ENCODE results near the gene TRIB2.
"Not testable (repeated sequence)": the region's sequence is repeated elsewhere in the genome, so short reads cannot be mapped to it uniquely, and the experiment has no call there.

Gene TRIB2

DNA sequence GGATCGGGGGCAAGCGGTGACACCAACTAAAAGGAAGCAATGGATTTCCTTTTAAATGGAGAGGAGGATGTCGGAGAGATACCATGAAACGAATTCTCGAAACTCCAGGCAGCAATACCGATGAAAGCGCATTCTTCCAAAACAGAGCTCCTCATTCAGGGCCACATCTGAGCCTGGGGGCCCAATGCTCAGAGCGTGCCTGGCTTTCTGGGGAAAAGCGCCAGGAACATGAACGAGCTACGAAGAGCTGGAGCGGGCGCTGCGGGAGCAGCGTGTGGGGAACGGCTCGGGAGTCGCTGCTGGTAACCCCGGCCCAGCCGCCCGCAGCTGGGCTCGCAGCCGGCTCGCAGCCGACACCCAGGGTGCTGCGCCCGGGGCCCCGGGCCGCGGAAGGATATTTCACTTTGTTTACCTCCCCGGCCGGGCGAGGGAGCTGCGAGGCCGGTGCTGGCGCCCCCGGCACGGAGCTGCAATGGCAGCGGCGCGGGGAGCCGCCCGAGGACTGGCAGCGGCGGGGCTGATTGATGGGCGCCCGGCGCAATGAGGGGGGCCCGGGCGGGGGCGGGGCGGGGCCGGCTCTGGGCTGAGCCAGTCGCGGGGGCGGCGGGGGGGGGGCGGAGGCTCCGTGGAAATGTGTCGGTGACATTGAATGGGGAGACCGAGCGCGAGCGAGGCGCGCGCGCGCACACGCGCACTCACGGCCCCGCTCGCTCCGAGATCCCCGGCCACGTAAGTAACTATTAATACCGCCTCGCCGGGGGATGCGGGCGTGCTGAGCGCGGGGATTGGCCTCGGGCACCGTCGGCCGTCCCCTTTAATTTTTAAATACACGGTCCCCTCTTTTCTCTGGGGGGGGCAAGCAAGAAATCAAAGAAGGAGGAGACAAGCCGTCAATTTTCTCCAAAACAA lies at the start of gene TRIB2:
Gene TRIB2 (plus strand): TSS at position 655 of the 909 bp plus-strand sequence. CDS start 1,372 bp downstream, outside the sequence.
- peak; percentile 91 for DNase-seq

DNA sequence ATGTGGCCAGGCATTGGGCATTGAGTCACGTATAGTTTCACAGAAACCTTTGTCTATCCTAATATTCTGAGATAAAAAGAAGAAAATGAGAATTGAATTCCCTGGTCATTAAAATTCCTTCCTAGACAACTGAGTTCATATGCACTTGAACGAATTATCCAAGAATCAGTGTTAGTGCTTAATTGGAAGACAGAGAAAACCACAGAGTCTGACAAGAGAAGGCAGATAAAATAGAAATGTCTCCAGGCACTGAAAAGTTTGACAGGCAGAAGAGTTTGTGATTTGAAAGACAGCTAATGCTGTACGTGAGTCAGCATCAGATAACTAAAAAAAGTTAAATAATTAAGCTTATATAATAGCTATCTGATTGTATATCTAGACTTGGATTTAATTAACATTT lies 47.7 kb upstream of the TRIB2 start:
- no peak for DNase-seq

DNA sequence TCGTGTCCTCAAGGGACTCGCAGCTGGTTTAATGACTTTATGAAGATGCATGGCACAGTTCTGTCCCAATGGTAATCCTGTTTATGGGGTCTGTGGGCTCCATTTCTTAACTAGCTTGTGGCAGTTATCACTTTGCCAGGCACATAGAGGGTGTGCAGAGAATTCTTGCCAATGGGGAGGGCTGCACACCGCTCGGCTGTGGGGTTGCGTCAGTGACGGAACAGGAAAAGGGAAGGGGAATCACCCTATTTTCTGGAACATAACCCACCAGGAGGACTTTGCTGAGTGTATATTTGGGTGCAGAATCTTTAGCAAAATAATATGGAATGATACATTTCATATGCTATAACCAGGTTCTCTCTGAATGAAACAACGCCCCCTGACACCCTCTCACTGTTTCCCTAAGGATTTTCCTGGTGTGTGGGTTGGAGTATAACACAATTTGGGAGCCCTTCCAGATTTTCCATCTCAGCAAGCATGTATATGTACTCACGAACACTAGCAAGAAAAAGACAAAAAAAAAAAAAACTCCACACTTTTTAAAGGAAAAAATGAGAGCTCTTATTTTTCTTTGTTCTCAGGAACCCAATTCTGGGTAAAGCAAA lies 43.9 kb upstream of the TRIB2 start:
- no peak for DNase-seq

DNA sequence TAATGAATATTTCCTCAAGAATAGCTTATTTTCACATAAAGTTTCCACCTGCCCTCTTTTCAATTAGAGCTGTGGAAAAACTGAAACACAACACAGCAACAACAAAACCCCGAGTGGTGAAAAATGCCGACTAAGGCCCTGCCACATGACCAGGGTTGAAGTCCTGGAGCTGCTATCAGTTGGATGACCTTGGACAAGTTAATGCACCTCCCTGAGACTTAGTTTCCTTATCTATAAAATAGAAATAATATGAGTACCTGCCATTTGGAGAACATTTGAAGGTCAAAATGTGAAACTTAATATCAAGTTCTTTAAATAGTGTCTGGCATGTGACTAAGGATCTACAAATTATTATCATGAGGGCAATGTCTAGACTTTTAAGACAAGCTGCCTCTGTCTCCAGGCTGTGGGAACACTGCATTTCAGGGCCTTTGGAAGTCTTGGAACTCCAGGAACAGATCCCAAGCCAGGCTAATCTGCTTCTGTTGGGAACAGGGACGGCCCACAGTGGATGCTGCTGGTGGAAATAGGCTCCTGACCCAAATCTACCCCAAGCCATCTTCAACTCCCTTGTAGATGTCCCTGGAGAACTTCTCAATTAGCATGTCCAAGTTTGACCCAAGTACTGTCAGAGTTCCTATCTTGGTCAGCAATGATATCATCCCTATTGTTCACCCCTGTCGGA lies 42.0 kb upstream of the TRIB2 start:
- DNase-seq: no peak

DNA sequence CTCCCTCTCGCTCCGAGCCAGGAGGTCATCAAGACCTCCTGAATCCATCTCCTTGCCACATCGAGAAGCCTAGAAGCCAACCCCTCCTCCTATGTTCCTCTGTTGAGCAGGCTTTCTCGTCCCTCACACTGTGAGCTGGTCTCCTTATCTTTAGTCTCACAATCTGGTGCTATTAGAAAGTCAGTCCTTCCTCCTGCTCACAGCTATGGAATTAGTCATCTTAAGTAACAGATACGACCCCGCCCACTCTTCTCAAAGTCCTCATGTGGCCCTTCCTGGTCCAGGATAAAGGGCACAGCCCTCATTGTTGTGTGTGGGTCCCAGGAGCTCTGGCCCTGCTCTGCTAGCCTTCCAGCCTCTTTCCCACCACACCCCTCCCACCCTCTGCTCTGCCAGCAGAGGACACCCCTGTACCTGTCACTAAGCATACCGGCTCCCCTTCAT lies 41.4 kb upstream of the TRIB2 start:
- peak; percentile 87 for DNase-seq

DNA sequence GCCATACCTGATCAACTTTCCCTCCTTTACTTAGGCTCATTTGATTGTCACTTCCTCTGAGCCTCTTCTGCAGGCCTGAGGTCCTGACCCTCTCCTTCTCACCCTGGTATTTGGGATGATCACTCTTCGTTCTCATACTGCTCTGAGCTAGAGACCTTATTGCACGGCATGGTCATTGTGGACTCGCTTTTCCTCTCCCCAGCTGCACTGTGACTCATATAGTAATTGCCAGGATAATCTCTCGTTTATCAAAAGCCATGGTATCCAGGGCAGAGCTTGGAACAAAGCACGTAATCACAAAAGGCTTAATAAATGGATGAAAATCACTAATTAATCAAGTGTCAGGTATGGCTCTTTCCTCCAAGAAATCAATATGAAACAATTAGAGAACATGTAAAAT lies 40.9 kb upstream of the TRIB2 start:
- no peak for DNase-seq

DNA sequence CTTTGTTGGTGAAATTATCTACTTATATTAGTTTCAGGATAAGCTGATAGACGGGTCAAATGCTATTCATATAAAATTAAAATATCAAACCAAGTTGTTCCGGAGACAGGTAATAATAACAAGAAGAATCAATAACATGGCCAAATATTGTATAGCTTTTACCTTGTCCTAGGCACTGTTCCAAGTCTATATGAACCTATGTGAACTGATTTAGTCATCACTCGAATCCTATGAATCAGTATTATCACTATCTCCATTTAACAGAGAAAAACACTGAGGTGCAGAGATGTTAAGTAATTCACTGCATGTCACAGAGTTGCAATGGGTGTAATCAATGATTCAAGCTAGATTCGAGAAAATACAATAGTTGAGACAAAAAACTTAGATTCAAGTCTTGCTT lies 40.0 kb upstream of the TRIB2 start:
- DNase-seq: no peak

DNA sequence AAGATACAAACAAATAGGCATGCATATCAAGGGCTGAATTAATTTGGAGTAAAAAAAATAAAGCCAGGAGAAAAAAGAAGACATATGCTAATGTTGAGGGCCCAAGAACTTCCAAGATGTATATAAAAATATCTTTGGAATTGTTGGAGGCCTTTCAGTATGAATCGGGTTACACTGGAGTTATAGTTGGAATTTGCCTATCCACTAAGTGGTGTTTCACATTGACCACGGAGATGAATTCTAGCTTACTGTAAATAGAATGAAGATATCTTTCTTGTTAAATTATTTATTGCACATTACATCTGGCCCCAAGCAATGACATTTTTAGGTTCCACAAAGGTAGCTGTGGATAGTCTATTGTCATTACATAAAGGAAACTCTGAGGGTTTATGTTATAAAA lies 38.5 kb upstream of the TRIB2 start:
- DNase-seq: no peak

DNA sequence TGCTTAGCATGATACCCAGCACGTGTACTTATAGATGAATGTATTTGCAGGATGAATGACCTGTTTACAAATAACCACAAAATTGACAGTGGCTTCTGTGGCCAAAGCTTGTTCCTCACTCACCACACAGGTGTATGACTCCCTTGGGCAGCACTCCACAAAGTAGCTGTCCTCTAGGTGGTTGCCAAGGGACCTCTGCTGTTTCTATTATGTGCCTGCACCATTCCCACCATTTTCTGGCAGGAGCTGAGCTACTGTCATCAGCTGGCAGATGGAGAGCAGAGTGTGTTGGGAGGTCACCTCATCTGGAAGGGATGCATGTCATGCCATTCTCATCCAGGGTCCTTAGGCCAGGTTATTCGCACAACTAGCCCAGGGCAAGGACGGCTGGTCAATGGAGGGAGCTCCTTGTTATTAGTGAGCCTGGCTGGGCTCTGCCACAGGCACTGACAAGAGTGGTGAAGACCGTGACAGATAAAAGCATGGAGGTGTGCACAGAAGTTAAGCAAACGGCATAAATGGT lies 37.1 kb upstream of the TRIB2 start:
- no peak for DNase-seq

DNA sequence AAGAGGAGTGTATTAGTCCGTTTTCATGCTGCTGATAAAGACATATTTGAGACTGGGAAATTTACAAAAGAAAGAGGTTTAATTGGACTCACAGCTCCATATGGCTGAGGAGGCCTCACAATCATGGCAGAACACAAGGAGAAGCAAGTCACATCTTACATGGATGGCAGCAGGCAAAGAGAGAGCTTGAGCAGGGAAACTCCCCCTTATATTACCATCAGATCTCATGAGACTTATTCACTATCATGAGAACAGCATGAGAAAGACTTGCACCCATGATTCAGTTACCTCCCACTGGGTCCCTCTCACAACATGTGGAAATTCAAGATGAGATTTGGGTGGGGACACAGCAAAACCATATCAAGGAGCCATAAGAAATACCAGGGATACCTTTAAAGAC lies 36.6 kb upstream of the TRIB2 start:
- not testable (repeated sequence) for DNase-seq

DNA sequence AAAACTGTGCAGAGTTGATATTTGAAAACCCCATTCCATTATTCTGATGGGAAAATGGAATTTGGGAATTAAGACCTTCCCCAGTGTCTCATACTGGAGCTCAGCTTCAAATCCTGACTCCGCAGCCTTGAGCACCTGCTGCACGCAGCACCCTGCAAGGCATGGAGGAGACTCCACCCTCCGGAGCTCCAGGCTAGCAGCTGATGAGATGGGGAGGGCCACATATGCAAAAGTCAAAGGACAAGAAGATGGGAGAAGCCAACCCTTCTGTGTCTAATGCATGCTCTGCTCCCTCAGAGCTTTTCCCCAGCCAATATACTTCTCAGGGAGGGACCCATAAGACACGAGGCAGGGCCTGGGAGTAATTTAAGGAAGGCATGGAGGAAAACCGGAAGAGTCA lies 34.7 kb upstream of the TRIB2 start:
- no peak for DNase-seq

DNA sequence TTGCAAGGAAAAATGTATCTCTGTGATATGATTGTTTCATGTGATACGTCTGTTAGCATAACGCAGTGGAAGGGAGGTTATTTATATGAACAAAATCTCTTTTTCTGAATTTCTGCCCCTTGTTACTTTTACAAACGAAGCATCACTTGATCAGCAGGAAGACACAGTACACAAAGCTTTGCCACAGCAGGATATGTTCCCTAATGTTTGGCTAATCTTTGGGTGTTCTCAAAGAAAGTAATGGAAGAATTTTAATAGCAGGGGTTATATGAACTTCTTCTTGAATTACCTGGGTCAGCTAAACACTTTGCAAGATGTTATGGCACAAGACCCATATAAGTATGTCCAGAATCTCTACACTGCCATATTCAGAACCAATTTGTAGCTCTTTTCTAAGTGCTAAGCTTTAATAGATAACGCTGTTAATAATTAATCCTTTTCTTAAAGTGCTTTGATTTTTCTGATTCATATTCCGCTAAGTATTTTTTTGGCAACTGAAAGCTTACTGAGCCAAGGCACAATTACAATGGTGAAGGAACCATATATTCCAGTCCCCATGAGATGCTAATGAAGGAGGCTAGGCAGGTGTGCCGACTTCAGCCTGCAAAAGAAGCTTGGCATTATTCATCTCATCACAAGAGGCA lies 33.2 kb upstream of the TRIB2 start:
- no peak for DNase-seq

DNA sequence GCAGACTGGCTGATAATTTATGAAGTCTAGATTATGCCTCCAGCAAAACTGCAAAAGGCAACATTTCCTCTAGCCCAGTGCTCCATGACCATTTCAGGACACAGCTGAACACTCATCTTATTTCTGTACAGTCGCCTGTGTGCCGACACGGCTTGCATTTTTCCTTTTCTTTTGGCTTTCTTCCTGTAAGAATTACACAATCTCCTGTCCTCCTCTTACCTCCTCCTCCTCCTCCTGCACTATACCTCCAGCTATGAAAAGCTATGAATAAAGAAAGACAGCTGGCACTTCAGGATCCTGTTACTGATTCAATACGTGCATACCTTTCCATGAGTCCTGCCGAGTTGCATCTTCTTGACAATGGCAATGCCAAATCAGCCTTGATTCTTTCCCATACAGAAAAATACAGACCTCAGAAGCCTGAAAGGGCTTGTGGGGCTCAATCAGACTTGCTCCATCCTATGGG lies 32.2 kb upstream of the TRIB2 start:
- no peak for DNase-seq

DNA sequence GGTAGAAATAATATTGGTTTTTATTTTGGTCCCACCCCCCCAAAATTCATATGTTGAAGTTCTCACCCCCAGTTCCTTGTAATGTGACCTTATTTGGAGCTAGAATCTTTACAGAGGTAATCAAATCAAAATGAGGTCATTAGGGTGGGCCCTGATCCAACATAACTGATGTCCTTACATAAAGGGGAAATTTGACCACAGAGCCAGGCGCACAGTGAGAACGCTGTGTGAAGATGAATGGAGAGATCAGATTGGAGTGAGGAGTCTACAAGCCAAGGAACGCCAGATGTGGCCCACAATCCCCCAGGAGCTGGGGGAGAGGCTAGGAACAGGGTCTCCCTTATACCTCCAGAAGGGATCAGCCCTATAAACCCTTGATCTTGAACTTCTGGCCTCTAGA lies 31.6 kb upstream of the TRIB2 start:
- no peak for DNase-seq

DNA sequence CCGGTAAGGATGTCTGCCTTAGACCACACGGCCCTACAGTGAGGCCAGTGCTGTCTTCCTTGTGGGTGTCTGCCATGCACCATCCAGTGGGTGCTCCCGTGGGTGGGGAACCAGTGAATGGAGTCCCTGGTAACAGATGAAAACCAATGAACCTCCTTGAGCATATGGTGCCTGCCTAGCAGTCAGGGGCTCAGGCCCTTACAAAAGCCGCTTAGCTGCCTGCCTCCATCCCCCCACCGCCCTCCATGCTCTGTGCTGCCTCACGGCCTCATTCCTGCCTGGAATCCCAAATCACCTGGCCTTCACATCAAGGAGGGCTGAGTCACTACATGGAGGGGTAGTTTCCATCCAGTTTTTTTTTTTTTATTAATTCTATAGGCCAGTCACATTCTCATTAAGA lies 30.8 kb upstream of the TRIB2 start:
- no peak for DNase-seq

DNA sequence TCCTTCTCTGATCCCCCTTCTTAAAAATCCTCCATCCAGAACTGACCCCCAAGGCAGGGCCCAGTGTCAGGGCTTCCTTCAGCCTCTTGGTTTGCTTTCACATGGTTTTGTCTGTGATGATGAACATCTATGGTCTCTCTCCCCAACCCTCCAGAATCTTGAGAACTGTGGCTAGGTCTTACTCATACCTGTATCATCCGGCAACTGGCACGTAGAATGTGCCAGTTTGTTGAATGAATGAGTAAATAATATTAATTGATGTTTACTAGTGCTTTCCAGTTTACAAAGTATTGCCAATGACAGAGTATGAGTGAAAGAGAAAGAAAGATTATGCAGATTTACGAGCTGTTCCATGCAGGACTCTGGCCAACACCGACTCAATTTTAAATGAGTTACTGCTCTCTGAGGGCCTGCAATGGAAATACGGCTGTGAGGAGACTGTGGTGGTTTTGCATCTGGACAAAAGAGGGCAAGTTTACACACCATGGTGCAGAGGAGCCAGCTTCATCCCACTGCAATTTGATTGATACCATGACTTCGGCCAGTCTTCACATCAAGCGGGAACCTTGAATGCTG lies 29.9 kb upstream of the TRIB2 start:
- DNase-seq: no peak

DNA sequence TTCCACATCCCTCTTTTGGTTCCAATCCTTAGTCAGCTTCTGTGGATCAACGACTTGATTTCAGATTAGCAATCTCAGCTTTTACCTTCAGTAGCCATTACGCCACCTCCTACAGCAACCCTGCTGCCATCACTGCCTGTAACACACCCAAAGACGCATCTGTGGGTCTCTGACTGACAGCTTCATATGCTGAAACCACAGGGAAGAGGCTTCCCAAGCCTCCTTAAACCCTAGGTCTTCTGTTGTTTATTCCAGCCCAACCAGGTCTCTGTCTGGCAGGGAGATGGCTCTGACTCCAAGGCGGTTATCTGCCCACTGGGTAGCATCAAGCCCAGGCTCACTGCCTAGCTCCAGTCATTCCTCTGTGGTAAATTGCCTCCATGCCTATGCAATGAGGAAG lies 28.6 kb upstream of the TRIB2 start:
- DNase-seq: no peak

DNA sequence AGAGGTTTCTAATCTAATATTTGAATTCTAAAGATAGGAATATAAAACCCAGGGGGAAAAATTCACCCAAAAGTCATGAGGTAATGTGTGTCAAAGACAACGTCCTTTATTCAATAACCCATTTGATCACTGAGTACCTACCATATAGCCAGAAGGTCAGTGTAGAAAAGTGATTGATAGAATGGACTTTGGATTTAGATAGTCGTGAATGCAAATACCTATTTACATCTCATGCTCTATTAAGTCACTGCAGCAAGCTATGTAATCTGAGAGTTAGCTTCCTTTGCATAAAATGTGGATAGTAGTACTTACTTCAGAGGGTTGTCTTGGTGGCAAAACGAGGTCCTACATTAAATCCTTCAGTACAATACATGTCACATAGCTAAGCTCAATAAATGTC lies 27.8 kb upstream of the TRIB2 start:
- no peak for DNase-seq

DNA sequence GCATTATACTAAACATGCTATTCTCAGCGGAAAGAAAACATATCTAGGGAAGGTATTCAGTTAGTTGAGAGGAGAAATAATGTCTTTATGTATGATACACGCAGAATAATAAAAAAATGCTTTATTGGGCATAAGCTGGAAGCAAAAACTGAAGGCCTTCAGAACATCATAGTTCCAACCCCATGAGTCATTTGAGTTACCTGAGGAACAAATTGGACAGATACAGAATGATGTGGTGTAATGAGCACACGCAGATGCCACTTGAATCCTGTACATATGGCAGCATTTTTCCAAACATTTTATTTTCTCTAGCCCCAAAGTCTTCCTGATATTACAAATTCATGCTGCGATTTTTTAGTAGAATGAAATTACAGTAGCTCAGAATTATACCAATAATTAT lies 23.2 kb upstream of the TRIB2 start:
- no peak for DNase-seq

DNA sequence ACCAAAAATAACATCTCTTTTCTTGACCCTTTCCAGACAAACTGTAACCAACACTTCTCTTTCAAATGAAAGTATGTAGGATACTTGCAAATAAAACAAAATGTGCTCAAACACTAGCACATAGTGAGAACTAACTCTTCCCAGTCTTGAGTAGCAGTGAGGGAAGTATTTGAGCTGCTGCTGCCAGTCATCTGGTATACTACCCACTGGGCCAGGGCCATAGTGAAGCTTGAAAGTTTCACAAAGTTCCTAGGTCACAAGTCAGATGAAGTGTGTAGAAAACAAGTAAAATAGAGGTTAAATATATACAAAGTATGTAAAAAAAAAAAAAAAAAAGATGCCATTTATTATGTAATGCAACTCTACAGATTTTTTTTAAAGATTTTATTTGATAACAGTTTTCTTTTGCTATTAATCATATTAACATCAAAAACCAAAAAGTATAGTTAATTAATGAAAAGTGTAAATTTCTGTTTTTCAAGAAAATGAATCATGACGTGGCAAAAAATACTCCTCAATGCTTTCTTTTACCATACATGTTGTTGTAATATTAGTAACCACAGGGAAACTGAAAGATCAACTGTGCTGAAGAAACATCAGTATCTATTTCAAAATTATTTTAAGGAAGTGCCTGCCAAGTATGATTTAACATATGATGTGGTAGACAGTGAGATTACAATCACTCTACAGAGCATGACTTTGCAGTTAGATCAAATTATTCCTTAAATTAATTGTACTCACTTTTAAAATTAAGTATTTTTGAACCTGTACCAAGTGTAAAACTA lies 21.6 kb upstream of the TRIB2 start:
- DNase-seq: peak; percentile 71

DNA sequence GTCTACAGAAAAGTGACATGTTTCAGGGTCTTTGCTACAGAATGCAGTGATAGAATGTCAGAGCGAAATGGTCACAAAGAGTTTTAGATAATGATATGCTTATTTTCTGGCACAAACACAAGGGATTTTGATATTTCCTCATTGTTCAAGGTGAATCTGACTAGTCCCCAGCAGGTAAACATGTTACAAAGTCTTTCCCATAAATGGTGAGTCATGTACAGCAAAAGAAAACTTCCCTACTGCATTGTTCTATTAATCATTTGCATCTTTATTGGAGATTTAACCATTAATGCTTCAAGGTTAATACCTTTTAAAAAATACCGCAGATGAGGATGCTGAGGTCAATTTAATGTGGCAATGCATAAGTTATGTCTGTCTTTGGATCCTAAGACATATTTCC lies 19.1 kb upstream of the TRIB2 start:
- DNase-seq: no peak

DNA sequence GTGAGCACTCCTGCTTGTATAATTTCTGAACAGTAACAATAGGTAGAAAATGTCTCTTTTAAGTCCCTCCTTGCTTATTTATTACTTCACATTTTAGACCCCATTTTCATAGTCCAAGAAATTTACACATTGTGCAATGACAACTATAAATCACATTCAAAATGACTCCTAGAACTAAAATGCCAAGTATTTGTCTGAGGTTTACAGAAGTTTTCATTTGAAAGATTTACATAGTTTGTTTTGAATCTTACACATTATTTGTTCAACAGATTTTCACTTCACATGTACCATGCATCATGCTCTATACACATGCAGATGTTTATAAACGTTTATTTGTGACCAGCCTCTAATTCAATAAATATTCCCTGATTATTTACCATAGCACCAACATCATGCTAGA lies 15.7 kb upstream of the TRIB2 start:
- no peak for DNase-seq
